DND-41 (cell line): ENCODE results near the gene CD300LD.

Source experiments
- CTCF ChIP-seq: IDR thresholded peaks from 2 replicates; pipeline ENCODE4 v1.5.1; 2012; ENCODE audit warnings: borderline replicate concordance, low read length, moderate library complexity, mild to moderate bottlenecking; ENCODE audit not compliant: poor library complexity, severe bottlenecking; ENCODE audit errors: extremely low read depth
- EZH2 ChIP-seq: IDR thresholded peaks from 3 replicates; pipeline ENCODE4 v1.6.1; 2012; ENCODE audit warnings: borderline replicate concordance, low read depth, mild to moderate bottlenecking, moderate library complexity, low read length, inconsistent platforms; ENCODE audit not compliant: severe bottlenecking

GRCh38 chr17:74565126-74565525 is 27.0 kb downstream of the CD300LD start:
- no peak for TF ChIP-seq CTCF
- TF ChIP-seq EZH2 = no peak
